Brain microvascular endothelial cell (primary cell): Measurements from ENCODE around the gene NTM.

Experiments used
- DNase-seq: peaks from one replicate; pipeline ENCODE4 v3.0.0-alpha.2; 2020
- H3K27ac ChIP-seq: fragments of 250-450 bp; sonication (Bioruptor Pico); 2 replicates; pipeline ENCODE4 v1.5.1; 2020; ENCODE audit warnings: mild to moderate bottlenecking, moderate library complexity
- H3K27me3 ChIP-seq: fragments of 250-450 bp; sonication (Bioruptor Pico); replicated peaks from 2 replicates; pipeline ENCODE4 v1.5.1; 2020; ENCODE audit warnings: mild to moderate bottlenecking
- H3K36me3 ChIP-seq: fragments of 250-450 bp; sonication (Bioruptor Pico); replicated peaks from 2 replicates; pipeline ENCODE4 v1.5.1; 2020; ENCODE audit warnings: mild to moderate bottlenecking
- H3K4me3 ChIP-seq: 2 replicates; pipeline ENCODE4 v1.5.1; 2011; ENCODE audit warnings: low read depth, mild to moderate bottlenecking, control low read depth, low read length, moderate library complexity
- CTCF ChIP-seq: IDR thresholded peaks from 2 replicates; pipeline ENCODE4 v1.5.1; 2011; ENCODE audit warnings: low read depth, mild to moderate bottlenecking, moderate library complexity, low read length, control low read depth, inconsistent platforms; ENCODE audit errors: missing control alignments
- in situ Hi-C: cut with HindIII; loops from 2 replicates; pipeline ENCODE4 v1.10.0; 2017; ENCODE audit warnings: low sequenced_read_pairs, low pct_ligation_motif_present

The NTM gene

DNA sequence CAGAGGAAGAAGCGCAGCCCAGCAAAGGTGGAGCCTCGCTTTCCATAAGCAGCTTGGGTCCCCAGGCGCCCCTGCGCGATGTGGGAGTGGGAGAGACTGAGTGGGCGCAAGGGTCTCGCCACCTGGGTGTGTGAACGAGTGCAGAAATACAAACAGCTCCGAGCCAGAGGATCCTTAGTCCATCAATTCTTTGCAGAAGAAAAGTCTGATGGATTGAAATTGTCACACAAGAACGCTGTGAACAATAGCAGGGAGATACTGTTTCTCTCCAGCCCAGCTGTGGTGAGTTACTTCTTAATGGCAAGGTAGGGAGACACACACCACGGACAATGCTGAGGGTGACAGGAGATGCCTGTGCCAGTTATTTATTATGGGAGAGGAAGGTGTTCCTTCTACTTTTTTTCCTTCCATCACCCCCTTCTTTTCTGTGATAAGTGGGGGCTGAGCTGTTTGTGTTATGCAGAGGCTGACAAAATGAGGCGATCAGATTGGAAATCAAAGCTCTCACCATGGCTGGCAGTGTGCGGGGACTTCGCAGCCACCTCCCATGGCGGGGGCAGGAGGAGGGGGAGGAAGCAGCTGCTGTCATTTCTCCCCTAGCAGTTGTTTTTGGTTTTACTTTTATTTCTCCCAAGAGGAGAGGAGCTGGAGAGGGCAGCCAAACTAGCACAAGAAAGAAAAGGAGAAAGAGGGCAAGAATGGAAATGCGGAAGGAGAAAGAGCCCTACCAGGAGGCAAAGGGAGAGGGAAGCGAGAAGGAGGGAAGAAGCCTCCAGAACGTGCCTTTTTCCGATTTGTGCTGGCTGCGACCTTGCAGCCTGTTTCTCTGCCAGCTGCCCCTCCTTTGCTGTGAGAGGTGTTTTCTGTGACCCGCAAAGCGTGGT lies 755.8 kb downstream of the NTM start:
- TF ChIP-seq CTCF = no peak
- no peaks in the 10 kb centered on the region for H3K36me3 ChIP-seq
- peak overlapping the region; percentile 59 for H3K27ac ChIP-seq
- DNase-seq = no peak
- peak overlapping the region; percentile 26 for H3K4me3 ChIP-seq
- in situ Hi-C loops = no loop called here
- no peaks in the 10 kb centered on the region for H3K27me3 ChIP-seq

- Histone ChIP-seq H3K4me3 (peak overlapping the region; percentile 26), H3K36me3 (no peaks in the 10 kb centered on the region), H3K27me3 (no peaks in the 10 kb centered on the region), H3K27ac (peak overlapping the region; percentile 59)
- peak; percentile 92 for DNase-seq
- peak; percentile 85 for TF ChIP-seq CTCF
- in situ Hi-C loops = no loop called here
Measured at GRCh38 chr11:132126973-132127899, 756.8 kb downstream of the NTM start.

DNA sequence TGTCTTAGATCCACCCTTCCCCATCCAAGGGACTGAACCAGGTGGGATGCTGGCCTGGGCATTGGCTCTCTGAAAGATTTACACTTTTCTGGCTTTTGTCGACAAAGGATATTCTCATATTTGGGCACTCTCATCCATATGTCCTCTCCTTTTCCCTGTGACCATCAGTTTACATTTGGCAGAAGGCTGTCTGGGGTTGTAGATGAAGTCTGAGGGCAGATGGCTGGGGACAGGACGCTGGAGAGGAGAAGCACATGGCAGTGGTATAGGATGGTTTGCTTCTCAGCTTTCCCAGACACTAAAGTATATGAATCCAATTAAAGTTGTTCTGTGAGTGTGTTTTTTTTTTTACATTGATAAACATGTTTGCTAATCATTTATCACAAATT lies 757.5 kb downstream of the NTM start:
- H3K36me3 ChIP-seq = no peaks in the 10 kb centered on the region
- H3K27ac ChIP-seq = no peak overlapping the region
- no peak for TF ChIP-seq CTCF
- H3K27me3 ChIP-seq = no peaks in the 10 kb centered on the region
- no peak for DNase-seq
- in situ Hi-C loops = no loop called here
- no peak overlapping the region for H3K4me3 ChIP-seq

- H3K27me3 ChIP-seq = no peaks in the 10 kb centered on the region
- H3K27ac ChIP-seq = no peak overlapping the region
- no peaks in the 10 kb centered on the region for H3K36me3 ChIP-seq
- no peak for DNase-seq
- TF ChIP-seq CTCF = no peak
- no peak overlapping the region for H3K4me3 ChIP-seq
- in situ Hi-C loops = no loop called here
Measured at GRCh38 chr11:132131047-132131446, 760.6 kb downstream of the NTM start.

DNA sequence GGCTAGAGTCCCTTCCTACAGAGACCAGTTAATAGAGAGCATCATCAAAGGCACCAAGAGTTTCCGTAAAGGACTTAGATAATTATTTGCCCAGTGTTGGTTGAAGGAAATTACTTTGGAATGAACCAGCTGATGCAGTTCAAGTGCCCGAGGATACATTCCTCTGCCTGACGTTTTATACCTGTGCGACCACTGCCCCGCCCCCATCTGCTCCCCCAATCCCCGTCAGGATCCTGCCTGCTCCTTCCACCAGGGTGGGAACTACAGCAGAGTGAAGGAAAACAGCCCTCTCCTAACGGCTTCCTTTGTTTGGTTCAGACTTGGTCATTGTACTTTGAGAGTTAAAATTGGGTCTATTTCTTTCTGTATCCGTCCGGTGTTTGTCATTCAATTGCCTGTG lies 761.5 kb downstream of the NTM start:
- in situ Hi-C loops = no loop called here
- no peak for TF ChIP-seq CTCF

More for the DNA sequence above, 761.5 kb downstream of the NTM start:
- Histone ChIP-seq H3K27ac (no peak overlapping the region), H3K27me3 (no peaks in the 10 kb centered on the region), H3K4me3 (no peak overlapping the region), H3K36me3 (no peaks in the 10 kb centered on the region)
- no peak for DNase-seq
